GM21619 (cell line): ENCODE data around the gene RSPO4.

Experiments
- ATAC-seq: cut with Tn5 transposase; IDR thresholded peaks from one replicate; pipeline ENCODE4 v1.9.1; 2021; ENCODE audit not compliant: unreplicated experiment

Gene RSPO4

DNA sequence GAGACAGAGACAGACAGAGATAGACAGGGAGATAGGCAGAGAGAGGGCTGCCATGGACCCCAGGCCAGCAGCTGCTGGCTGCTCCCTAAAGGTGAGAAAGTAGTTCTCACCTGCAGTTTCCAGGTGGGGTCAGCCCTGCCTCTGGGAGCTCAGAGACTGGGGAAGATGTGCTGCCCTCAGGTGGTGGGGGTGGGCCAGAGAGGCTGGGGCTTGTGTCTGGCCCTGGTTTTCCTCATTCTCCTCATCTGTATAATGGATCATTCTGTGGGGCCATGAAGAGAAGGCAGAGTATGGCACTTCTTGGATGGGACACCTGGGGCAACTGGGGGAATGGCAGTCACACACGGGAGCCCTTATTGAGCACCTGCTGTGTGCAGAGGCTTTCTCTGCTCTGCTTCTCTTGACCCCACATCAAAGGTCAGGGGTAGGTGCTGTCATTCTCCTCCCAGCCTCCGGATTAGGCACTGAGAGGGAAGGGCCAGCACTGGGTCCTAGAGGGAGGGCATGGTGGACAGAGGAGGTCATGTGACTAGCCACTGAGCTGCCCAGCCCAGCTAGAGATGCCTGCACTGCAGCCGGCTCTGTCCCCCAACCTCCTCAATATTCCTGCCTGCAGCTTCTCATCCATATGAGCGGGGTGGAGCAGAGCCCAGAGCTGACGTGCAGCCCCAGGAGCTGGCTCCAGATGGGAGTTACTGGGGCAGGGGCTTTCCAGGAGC lies 90.1 kb downstream of the RSPO4 start:
- ATAC-seq: no peak

DNA sequence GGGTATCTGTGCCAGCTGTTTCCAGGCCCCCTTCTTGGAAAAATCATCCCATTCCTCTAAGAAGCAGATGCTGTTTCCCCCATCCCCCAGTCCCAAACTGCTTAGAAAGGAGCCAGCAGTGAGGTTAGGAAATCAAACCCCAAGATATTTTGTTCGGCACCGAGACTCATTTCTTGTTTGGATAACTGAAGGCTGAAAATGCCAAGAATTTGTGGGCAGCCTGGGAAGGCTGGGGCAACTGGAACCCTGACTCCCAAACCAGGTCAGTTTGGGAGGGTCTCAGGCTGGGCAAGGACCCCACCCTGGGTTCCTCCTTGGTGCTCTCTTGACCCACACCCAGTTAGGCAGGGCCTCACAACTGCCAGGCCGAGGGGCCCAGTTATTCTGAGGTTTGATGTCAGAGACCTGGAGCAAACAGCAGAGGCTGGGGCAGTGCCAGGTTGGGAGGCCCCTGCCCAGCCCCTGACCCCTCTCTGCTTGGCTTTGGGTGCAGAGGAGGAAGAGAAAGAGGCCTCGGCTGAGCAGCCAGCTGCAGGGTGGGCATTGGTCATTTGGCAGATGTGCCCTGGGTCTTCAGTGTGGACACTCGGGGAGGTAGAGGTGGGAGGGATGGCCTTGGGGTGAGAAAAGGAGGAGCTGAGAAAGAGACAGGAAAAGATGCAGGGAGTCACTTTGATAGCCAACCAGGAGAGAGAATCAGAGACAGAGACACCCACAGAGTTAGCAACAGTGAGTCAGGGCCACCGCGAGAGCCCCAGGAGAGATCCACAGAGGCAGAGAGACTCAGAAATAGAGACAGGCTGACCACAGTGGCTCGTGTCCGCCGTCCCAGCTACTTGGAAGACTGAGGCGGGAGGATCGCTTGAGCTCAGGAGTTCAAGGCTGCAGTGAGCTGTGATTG lies 91.0 kb downstream of the RSPO4 start:
- ATAC-seq: no peak

DNA sequence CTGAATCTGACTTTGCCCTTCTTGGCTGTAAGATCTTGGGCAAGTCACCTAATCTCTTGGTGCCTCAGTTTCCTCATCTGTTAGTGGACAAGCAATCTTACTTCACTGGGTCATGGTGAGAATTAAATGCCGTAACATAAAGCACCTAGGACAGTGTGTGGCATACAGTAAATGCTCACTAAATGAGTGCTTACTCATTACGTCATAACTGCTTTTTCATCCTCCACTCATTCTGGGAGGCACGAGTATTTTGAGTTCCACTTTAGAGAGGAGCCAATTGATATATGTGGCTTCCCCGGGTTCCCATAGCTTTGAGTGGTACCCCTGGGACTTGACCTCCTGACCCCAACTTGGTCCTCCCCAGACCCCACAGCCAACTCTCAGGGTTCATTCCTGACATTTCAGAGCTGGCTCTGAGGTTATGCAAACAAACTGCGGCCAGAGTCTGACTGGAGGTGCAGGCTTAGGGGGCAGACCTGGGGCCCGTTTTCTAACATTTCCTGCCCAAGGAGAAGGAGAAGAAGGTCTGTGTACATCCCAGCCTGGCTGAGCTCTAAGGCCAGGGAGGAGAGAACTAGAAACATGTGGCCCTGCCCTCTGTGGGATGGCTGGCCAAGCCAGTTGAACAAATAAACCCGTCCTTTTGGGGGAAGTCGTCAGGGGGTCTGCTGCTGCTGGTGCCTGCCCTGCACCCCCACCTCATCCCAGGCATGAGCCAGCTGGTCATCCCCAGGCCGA lies 91.8 kb downstream of the RSPO4 start:
- no peak for ATAC-seq

- no peak for ATAC-seq
Measured at GRCh38 chr20:909641-910040, 92.5 kb downstream of the RSPO4 start.
